ENCODE data around the gene WNT6.

WNT6 gene

DNA sequence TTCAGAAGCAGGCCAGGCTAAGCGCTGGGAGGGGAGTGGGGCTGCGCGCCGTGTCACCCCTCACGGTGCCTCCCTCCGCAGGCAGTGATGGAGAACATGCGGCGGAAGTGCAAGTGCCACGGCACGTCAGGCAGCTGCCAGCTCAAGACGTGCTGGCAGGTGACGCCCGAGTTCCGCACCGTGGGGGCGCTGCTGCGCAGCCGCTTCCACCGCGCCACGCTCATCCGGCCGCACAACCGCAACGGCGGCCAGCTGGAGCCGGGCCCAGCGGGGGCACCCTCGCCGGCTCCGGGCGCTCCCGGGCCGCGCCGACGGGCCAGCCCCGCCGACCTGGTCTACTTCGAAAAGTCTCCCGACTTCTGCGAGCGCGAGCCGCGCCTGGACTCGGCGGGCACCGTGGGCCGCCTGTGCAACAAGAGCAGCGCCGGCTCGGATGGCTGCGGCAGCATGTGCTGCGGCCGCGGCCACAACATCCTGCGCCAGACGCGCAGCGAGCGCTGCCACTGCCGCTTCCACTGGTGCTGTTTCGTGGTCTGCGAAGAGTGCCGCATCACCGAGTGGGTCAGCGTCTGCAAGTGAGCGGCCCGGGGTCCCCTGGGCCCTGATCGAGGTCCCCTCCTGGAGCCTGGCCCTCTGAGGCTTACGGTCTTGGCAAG is 33.2 kb downstream of the WNT6 start:
- peak in 34 of 51 donors; percentile 9 to 68 (median 43) for DNase-seq

DNA sequence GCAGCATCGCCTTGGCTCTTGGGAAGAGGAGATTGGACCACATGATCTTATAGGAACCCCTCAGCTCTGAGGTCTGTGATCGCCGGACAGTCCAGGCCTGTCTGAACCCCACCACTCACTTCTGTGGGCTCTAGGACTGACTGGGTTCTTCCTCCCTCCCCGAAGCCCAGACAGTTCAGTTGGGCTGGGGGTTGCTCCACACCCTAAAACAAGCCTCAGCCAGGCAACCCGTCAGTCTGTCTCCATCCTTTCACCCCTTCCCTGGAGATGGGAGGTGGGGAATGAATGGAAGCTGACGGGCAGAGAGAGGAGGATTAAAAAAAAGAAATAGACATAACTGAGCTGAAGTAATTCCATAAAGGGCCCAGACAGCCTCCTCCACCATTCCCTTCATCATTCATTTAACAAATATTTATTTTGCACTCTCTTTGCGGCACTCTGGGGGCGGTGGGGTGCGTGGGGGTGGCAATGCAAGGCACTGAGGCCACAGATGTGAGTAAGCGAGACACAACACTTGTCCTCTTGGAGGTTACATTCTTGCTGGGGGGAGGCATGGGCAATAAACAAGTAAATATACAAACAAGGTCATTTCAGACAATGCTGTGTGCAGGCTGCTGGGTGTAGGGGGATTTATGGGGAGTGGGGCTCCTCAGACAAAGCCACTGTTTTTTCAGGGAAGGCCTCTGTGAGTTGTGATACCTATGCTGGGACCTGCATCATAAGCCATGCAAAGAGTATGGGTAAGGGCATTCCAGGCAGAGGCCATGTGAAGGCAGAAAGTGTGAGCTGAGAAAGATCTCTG is 33.9 kb downstream of the WNT6 start:
- DNase-seq = no peak

DNA sequence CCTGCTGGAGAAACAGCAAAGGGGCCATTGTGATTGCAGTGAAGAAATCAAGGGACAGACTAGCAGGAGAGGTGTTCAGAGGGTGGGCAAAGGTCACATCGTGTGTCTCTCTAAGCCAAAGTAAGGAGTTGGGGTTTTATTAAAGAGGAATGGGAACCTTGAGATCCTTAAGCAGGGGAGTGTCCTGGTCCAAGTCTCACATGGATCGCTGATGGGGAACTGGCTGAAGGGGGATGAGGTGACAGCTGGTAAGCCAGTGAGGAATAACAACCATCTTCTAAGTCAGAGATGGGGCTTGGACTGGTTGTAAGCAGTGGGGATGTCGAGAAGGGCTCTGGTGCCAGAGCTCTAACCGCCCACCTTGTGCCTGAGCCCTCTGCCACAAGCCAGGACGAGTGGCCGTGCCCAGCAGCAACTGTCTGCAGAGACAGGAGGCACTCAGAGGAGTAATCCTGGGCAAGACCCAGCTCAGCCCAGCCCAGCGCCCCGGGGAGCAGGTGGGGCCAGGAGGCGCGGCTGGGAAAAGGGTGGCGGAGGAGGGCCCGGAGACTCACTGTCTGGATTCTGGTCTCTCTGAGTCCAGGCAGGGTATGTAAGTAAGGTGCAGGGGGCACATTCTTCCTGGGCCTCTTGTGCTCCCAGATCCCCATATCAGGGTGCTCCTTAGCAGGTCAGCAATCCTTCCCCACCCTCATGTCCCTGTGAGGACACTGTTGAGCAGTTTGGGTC is 34.7 kb downstream of the WNT6 start:
- DNase-seq = no peak

DNA sequence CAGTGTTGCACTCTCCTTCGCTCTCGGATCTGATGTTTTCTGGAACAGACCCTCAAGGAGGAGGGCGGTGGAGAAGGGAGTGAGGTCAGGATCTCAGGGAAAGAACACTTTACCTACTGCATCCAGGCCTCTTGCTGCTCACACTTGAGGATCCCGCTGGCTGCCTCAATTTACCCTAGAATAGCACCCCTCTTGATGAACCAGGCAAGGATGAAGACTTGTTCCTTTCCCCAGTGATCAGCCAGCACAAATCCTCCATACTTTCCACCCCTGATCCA is 35.2 kb downstream of the WNT6 start:
- no peak for DNase-seq

DNA sequence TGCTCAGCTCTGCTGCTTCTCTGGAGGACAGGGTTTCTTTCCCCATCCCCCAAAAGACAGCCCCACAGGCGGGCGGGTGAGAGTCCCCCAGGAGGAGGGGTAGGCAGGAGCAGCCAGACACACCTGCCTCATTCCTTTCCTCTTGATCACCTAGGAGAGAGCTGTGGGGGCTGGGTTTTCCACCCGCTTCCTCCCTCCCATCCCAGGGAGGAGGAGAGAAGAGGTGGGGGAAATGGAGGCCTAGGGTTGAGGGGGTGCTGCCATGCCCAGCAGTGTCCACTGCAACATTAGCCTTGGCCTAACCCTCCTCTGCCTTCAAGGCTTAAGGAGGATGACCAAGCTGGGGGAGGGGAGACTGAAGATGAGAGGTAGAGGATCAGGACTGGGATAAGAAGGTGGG is 35.7 kb downstream of the WNT6 start:
- DNase-seq = no peak

DNA sequence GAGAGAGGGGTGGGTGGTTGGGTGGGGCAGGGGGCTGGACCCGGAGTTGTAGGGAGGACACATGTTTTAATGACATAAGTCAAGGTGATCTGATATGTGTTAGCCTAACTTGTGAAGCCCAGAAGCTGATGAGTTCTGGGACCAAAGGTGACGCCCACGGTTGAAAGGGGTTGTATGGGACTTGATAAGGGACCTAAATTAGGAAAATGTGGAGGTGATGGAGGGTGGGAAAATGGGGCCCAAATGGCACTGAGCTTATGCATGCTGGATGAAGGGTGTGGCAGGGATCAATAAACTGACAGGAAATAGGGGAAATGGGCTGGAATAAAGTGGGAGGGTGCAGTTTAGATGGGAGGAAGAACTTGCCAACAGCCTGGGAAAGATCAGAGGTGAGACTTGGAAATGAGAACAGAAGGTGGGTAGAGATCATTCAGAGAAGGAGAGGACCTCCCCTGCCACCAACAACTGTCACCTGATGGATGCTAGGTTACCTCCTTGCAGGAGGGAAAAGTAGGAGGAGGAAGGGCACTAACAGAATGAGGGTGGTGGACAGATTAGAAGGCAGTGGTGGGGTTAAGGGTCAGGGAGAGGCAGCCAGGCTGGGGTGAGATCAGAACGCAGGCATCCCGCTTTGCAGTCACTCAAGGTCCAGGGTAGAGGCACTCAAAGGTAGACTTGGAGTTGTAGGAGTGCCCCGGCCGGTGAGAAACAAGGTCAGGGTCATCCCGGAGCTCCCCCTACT is 36.3 kb downstream of the WNT6 start:
- DNase-seq = no peak

DNA sequence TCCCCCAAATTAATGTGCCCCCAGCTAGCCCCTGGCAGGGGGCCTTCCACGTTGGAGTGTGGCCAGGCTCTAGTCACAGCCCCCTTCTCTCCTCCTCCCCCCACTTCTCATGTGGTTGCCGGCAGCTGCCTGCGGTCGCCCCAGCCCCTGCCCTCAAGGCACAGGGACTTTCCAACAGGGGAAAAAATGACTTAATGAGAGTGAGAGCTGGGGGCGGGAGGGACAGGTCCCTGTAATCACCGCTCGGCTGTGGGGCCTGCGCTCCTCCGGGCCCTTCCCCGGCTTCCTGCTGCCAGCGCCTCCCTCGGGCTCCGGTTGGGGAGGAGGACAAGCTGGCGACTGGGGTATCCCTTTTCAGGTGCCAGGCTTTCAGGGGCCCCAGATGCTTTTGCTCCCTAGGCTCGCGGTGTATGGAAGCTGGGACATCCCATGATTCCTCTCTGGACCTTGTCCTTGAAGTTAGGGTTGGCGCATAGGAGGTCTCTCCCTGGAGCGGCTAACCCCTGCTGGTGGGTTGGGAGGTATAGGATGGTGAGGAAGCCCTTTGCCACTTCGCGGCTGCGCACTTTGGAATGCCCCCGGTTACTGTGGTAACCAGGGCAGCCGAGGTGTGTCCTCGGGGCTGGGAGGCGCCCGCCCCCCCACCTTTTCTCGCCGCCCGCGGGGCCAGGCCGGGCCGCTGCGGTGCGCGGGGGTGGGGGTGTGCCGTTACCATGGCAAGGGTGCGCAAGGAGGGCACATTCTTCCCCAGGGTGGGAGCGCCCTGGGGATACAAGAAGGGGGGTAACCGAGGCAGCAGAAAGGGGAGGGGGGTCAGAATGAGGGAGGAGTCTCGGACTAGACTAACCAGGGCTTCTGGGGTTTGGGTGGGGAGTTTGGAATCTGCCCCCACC is 37.1 kb downstream of the WNT6 start:
- DNase-seq = peak in 6 of 51 donors; percentile 16 to 29 (median 23)

DNA sequence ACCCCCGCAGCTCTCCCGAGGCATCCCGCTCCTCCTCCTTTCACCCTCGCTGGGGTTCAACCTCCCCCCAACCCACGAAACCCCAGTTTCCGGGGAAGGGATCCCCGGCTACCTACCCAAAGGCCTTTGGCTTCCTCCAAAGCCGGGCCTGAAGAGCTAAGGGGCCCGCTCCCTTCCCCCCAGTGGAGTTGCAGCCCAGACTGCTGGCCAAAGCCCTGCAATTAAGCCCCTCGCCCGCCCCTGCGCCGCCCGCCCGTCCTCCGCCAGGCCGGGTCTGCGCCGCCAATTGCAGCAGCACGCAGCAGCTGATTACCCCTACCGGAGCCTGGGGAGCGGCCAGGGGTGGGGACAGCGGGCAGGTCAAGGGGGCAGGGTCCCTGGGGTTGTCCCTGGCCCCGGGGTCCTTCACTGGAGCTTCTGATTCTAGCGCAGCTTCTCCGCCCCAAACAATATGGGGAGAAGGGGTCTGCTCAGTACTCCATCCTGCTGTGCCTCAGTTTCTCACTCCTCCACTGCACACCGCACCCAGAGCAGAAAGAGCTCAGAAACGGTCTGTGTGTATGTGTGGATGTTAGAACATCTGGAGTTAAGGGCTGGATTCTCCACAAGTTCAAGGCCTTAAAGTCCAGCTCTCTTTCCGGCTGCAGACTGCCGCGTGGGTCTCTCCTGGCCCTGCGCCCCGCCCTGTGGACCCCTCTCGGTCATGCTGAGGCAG is 37.9 kb downstream of the WNT6 start:
- no peak for DNase-seq

DNA sequence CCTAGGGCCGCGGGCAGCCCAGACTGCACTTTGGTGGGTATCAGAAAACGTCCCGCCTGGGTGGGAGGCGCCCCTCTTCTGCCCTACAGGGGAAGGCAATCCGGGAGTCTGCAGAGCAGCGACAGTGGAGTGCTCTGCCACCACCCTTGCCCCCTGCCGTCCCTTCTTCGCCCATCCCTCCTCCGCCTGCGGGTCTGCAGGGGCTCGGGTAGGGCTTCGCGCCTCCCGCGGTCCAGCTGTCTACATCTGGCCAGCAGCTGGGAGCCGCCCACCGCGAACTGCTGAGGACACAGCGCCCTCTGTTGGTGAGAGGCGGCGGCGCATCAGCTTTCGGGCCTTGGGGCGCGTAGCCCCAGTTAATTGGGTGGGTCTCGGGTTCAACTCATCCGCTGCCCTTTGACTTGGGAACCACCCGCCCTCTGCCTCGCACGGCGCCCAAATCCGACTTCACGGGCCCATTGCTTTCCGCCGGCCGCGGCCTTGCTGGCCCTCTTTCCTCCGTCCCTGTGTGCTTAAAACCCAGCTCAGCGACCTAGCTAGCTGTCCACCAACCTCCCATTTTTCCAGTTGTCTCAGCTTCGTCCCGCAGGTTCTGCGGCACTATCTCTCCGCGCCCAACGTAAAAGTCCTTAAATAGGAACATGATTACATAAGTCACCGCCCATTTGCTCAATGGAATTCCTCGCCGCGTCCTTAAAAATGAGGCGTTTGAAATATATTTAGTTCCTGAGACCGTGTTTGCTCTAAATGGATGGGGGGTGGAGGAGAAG is 38.7 kb downstream of the WNT6 start:
- peak in 37 of 51 donors; percentile 5 to 83 (median 35) for DNase-seq

DNA sequence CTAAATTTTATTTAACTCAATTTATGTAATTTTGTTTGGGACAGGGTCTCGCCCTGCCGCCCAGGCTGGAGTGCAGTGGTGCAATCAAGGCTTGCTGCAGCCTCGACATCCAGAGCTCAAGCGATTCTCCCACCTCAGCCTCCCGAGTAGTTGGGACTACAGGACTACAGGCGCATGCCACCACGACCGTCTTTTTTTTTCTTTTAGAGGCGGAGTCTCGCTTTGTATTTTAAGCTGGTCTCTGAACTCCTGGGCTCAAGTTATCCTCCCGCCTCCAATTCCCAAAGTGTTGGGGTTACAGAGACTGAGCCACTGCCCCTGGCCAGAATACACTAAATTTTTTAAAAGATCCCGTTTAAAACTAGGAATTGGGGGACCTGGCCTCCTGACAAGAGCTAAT is 39.5 kb downstream of the WNT6 start:
- DNase-seq = no peak

DNA sequence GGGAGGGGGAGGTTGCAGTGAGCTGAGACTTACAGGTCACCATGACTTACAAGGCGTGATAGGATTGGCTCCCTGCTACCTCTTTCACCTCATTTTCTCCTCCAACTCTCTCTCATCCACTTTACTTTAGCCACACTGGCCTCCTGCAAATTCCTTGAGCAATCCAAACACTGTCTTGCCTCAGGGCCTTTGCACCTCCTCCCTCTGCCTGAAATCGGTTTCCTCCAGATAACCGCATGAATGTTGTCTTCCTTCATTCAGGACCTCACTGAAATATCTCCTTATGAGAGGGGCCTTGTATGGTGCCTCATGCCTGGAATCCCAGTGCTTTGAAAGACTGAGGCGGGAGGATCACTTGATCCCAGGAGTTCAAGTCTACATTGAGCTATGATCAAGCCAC is 42.8 kb downstream of the WNT6 start:
- DNase-seq = no peak

DNA sequence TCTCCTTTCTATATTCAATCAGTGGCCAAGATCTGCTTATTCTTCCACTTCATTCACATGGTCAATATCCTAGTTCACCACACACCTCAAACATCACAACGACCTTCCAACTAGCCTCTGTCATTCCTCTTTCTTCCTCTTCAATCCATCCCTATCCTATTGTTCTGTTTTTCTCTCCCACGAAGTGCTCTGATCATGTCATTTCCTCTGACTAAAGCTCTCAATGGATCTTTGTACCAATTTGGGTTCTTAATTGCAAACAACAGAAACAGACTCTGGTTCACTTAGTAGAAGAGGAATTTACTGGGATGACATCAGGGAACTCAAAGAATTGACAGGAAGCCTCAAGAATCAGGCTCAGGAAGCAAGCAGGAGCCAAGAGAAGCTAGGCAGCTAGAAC is 44.6 kb downstream of the WNT6 start:
- DNase-seq = no peak

DNA sequence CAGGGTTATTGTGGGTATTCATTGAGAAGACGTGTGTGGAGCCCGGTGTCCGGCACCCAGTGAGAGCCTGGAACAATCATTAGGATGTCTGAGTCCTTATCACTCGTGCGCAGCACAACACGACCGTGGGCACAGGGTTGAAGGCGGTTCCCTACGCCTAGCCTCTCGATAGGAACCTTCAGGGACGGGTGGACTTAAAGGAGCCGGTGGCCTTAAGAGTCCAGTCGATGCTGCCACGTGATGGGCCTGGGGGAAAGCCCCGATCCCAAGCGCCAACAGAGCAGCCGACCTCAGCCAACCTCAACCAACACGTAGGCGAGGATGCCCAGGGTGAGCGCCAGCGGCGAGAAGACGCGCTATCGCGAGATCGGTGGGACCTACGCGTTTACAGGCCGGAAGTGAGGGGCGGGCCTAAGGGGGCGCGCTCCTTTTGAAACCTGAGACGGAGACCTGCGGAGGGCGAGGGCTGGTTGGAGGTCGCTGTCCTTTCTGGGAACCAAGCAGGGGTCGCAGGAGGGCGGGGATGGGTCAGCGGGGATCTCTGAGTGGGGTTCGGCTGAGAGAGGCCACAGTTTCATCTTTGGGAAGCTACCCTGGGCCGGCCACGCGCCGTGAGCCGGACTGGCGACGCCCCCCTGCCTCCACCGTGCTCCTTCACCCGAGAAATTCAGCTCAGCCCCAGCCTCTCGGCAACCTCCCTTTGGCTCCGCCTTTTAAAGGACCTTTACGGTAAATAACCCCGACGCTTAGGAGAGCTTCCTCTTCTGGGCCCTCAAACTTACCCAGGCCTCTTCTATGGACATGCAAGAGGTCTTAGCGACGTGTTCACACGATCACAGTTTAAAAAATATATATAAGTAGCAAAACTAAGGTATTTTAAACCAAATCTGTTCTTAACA is 49.4 kb downstream of the WNT6 start:
- peak in 46 of 51 donors; percentile 6 to 83 (median 54) for DNase-seq

DNA sequence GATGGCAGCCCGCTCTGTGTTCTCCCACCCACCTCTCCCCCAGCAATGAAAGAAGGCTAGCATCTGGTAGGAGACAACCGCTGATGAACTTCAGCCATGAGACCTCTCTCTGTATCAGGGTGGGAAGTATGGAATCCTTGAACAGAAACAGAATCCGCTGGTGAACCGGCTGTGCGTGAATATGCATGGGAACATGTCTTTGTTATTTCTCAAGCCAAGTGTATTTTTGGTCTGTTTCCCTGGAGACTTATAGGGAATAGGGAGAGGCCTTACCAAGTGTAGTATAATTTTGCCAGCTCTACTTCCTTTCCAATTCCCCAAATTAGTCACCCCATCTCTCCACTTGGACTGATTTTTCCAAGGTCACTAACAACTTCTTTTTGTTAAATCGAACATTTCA is 51.1 kb downstream of the WNT6 start:
- no peak for DNase-seq

DNA sequence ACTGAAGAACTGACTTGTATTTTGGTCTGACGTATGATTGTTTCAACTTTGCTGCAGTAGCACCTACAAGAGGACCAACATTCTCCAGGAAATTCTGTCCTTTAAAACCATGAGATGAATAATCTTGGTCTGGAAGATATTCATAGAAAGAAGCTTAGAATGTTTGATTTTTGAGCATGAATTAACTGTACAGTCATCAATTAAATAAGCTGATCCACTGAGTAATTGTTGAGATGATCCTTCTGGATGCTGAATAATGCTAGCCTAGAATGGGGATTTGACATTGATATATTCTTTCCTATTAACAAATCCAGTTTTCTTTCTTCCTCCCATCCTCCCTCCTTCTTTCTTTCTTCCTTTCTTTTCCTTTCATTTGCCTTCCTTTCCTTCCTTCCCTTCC is 60.9 kb downstream of the WNT6 start:
- no peak for DNase-seq
